GM13977 (cell line): ENCODE measurements around the gene AFF3.

Source experiments
- DNase-seq: peaks from one replicate; pipeline ENCODE4 v3.0.0; 2012; ENCODE audit warnings: low spot score
- in situ Hi-C: fragments of 300-500 bp; cut with MboI; formaldehyde crosslinking; loops from one replicate; pipeline ENCODE4 v1.12.0; 2022; ENCODE audit warnings: low sequenced_read_pairs, low pct_unique_long_range_greater_than_20kb, mixed read lengths, inconsistent platforms; ENCODE audit not compliant: unreplicated experiment
- TF ChIP-seq, protein P1 (sequence below): IDR thresholded peaks from 2 replicates; pipeline ENCODE4 v1.5.1; 2012; ENCODE audit warnings: mild to moderate bottlenecking, control low read depth; ENCODE audit not compliant: insufficient read depth; ENCODE audit errors: extremely low read depth, missing control alignments

The AFF3 gene

DNA sequence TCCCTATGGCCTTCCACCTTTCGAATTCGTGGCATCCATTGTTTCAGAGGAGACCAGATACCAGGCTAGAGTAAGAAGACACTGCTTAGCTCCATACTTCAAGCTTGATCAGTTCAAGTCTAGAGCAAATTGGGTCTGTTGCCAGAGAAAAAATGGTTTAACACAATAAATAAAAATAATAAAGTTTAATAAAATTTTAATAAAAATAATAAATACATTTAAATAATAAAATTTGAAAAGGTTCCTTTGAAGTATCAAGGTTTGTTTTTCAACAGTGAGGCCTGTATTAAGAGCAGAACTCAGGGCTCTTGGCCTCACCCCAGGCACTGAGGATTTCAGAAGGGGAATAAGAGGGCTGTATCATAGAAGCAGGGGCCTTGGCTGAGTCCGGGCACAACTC lies 547.0 kb downstream of the AFF3 start:
- TF ChIP-seq, protein P1, sequence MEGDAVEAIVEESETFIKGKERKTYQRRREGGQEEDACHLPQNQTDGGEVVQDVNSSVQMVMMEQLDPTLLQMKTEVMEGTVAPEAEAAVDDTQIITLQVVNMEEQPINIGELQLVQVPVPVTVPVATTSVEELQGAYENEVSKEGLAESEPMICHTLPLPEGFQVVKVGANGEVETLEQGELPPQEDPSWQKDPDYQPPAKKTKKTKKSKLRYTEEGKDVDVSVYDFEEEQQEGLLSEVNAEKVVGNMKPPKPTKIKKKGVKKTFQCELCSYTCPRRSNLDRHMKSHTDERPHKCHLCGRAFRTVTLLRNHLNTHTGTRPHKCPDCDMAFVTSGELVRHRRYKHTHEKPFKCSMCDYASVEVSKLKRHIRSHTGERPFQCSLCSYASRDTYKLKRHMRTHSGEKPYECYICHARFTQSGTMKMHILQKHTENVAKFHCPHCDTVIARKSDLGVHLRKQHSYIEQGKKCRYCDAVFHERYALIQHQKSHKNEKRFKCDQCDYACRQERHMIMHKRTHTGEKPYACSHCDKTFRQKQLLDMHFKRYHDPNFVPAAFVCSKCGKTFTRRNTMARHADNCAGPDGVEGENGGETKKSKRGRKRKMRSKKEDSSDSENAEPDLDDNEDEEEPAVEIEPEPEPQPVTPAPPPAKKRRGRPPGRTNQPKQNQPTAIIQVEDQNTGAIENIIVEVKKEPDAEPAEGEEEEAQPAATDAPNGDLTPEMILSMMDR: no peak
- in situ Hi-C loops: no loop called here
- no peak for DNase-seq

DNA sequence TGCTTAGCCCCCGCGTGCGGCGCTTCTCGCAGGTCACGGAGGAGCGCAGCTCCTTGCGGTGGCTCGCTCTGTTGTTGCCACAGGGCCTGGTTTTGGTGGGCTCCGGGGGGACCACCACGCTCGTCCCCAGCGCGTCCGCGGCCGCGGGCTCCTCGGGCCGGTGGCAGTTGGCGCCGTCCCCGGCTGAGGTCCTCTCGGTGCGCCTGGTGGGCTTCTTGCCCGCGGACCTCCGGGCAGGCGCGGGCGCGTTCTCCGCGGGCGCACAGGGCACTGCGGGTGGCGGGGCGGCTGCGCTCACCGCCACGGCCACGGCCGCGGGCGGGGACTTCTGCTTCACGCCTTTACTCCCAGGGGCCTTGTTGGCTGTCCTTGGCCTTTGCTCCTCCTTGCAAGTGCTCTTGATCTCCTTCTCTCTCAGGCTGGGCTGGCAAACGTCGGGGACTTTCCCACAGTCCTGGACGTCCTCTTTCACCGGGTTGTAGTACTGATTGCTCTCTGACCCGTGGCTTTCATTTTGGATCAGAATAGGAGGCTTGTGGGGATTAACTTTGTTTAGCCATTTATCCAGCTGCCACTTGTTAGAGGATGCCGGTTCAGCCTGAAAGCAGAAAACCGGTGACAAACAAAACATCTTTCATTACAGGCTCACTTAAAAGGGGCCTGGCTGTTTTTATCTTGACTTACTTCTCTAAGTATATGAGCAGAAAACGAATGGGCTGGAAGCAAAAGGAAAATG lies 548.5 kb downstream of the AFF3 start:
- in situ Hi-C loops: no loop called here
- no peak for DNase-seq
- TF ChIP-seq, protein P1: no peak

DNA sequence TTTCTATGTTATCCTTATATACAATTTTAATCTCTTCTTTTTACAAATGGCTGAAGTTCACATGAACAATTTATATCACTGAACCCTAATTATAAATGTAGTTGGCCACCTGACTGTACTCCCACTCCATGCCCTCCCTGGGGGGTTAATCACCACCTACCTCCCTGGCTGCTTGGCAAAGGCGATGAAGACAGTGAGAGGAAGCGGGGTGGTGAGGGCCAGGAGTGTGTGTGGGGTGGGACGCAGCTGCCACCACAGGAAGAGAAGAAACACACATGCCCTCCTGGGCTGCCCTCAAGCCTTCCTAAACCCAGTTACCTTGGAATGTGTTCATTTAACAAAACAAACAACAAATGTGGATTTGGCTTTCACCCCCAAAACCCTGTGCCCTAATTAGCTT lies 565.6 kb downstream of the AFF3 start:
- in situ Hi-C loops: no loop called here
- no peak for DNase-seq
- TF ChIP-seq, protein P1: no peak

DNA sequence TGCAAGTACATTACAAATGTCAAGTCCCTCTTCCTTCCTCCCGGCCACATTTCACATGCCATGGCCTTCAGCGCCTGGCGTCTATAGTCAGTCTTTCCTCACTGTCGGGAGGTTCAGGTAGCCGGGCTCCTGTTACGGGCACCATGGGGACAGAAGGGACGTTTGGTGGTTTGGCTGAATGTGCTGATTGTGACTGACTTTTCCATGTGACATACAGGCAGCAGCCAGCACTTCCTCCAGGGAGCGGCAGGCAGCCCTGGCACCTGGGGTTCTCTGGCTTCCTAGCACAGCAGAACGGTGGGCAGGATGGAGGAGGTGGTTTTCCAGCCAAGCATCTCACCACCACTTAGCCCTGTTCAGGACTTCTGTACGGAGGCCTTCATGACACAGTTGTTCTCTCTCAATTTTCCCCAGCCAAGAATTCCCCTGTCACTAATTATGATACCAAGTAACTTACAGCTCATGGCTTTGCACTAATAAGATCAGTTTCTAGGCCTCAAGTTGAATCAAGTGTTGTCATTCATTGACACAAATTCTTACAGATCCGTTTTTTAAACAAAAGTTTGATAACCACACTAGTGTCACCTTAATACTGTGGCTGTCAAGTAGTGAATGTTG lies 568.6 kb downstream of the AFF3 start:
- in situ Hi-C loops: loop anchor here (25.0 kb wide), 2 partner anchors 689 to 814 kb away; no protein-coding TSS in a partner anchor
- TF ChIP-seq, protein P1: no peak
- DNase-seq: no peak

DNA sequence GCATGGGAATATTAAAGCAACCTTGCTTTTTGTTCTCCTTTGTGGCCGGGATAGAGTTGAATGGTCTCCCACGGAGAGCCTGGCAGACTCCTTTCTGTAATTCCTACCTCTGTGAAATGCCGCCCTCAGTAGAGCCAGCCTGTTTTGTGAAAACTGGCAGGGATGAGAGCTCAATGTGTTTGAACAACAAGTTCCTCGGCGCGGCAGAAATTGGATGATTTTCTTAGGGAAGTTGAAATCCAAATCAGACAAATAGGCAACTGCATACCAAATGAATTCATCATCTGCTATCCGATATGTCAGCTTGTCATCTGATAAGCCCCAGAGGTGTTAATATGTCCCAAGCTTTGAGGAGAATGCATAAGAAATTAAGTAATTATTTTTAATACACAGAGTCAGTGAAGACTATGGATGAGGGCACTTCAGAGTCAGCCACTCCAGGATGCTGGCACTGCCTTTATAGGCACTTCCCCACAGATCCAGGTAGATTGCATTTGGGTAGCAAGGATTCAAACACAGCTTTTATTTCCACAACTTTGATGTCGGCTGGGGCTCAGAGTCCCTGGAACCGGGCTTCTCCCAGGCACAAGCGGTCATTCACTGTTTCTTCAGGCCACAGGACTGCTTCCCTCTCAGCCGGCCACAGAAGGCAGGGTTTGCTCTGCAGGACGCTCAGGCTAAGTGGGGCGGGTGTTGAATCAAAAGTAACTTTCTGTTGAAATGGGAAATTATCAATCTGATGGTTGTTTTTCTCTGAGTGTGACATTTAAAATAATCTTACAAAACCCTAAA lies 569.8 kb downstream of the AFF3 start:
- TF ChIP-seq, protein P1: no peak
- in situ Hi-C loops: loop anchor here (25.0 kb wide), 2 partner anchors 690 to 815 kb away; no protein-coding TSS in a partner anchor
- no peak for DNase-seq

DNA sequence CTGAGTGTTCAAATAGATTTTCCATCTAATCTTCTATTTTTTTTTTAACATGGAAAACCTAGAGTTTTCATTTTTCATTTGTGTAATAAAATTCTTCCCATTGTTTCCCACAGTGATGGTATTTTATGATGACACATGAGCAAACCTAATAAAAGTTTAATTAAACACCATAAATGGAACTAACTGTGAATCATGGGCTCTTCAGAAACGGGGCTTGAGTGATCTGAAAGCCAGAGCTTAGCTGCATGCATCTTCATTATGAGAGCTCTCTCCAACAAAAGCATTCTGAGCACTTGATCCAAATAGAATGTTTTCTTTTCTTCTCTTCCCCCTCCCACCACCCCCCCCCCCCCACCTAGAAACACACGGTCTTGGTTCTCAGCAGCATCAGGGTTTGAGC lies 570.4 kb downstream of the AFF3 start:
- DNase-seq: no peak
- TF ChIP-seq, protein P1: no peak
- in situ Hi-C loops: loop anchor here (25.0 kb wide), 2 partner anchors 690 to 815 kb away; no protein-coding TSS in a partner anchor
